Effector memory CD4-positive, alpha-beta T cell (primary cell): Measurements from ENCODE around the gene GRPEL1.

Source experiments
- DNase-seq, 3 donors: peaks; one replicate each; pipeline ENCODE4 v3.0.0-alpha.2; 2020
- H3K27ac ChIP-seq: 2 replicates; pipeline ENCODE4 v1.7.0; 2013; ENCODE audit warnings: mild to moderate bottlenecking, low read length, moderate library complexity; ENCODE audit not compliant: insufficient read depth, poor library complexity, severe bottlenecking
- H3K27me3 ChIP-seq: replicated peaks from 2 replicates; pipeline ENCODE4 v1.7.0; 2013; ENCODE audit warnings: mild to moderate bottlenecking, low read length; ENCODE audit not compliant: insufficient read depth, control insufficient read depth, poor library complexity, severe bottlenecking
- H3K36me3 ChIP-seq: 2 replicates; pipeline ENCODE4 v1.7.0; 2013; ENCODE audit warnings: mild to moderate bottlenecking, low read length, moderate library complexity; ENCODE audit not compliant: control insufficient read depth, insufficient read depth
- H3K4me1 ChIP-seq: 2 replicates; pipeline ENCODE4 v1.7.0; 2013; ENCODE audit warnings: low read length, mild to moderate bottlenecking; ENCODE audit not compliant: control insufficient read depth, insufficient read depth, poor library complexity, severe bottlenecking
- H3K4me3 ChIP-seq: 2 replicates; pipeline ENCODE4 v1.7.0; 2013; ENCODE audit warnings: low read length, low read depth, mild to moderate bottlenecking; ENCODE audit not compliant: insufficient read depth, poor library complexity, severe bottlenecking
- H3K9me3 ChIP-seq: 2 replicates; pipeline ENCODE4 v1.7.0; 2013; ENCODE audit warnings: mild to moderate bottlenecking, low read length, moderate library complexity; ENCODE audit not compliant: control insufficient read depth

The GRPEL1 gene

DNA sequence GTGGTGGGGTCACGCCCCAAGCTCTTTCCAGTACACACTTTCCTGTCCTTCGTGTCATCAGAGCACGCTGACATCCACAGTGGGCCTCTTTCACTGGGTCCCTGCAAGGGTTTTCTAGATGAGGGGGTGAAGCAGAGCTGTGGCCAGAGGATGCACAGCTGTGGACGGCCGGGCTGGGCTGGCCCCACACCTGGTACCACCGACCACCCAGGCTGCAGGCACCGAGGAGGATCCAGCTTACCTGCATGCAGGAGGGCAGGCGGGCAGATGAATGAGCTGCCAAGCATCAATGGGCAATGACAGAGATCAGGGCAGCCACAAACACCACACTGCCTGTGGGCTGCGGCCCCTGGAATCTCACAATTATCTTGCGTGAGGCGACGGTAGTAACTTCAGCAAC lies 9.5 kb upstream of the GRPEL1 start:
- Histone ChIP-seq H3K36me3 (no peaks in the 10 kb centered on the region), H3K27me3 (no peaks in the 10 kb centered on the region)
- no peak for DNase-seq

DNA sequence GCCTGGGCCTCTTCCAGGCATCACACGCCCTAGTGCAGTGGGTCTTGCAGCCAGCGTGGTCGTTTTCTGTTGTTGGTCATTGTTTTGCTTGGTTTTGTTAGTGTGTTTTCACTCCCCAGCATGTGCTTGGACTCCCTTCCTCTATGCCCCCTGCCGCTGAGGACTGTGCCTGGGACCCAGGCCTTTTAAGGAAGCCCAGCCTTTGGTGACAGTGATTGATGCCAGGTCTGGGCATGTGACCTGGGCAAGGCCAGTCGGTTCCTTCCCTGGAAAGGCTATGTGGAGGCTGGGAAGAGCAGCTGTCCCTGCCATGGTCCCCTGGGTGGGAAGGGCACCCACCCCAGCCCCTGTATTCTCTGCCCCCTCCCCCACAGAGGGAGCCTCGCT lies 8.8 kb upstream of the GRPEL1 start:
- Histone ChIP-seq H3K27ac (no peak overlapping the region), H3K36me3 (no peaks in the 10 kb centered on the region), H3K9me3 (no peaks in the 10 kb centered on the region), H3K4me3 (no peak overlapping the region), H3K4me1 (no peaks in the 10 kb centered on the region), H3K27me3 (no peaks in the 10 kb centered on the region)
- no peak for DNase-seq

More for the DNA sequence above, 9.5 kb upstream of the GRPEL1 start:
- Histone ChIP-seq H3K27ac (no peak overlapping the region), H3K4me3 (no peak overlapping the region), H3K4me1 (no peaks in the 10 kb centered on the region), H3K9me3 (no peaks in the 10 kb centered on the region)

DNA sequence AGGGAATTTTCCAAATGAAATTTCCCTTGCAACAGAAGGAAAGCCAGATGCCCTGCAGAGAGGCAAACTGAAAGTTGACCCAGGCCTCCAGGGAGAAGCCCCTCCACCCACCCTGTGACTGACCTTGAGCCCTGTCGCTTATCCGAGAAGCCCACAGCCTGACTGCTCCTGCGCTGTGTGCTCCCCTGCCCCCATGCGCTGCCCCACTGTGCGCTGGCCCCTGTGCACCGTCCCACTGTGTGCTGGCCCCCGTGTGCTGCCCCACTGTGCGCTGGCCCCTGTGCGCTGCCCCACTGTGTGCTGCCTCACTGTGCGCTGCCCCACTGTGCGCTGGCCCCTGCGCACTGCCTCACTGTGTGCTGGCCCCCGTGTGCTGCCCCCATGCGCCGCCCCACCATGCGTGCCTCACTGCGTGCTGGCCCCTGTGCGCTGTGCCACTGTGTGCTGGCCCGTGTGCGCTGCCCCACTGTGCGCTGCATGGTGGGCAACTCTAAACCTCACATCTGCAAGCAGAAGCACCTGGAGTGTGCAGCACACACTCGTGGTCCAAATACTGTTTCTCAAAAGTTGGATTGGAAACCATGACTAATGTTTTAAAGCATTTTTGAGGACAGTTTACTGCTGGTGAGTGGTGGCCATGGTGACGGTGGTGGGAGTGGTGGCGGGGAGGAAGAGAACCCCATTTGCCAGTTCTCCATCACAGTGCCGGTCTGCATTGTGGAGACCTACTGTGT lies 8.3 kb upstream of the GRPEL1 start:
- Histone ChIP-seq H3K4me1 (no peaks in the 10 kb centered on the region), H3K4me3 (no peak overlapping the region), H3K27ac (no peak overlapping the region), H3K9me3 (no peaks in the 10 kb centered on the region), H3K27me3 (no peaks in the 10 kb centered on the region), H3K36me3 (no peaks in the 10 kb centered on the region)
- no peak for DNase-seq

DNA sequence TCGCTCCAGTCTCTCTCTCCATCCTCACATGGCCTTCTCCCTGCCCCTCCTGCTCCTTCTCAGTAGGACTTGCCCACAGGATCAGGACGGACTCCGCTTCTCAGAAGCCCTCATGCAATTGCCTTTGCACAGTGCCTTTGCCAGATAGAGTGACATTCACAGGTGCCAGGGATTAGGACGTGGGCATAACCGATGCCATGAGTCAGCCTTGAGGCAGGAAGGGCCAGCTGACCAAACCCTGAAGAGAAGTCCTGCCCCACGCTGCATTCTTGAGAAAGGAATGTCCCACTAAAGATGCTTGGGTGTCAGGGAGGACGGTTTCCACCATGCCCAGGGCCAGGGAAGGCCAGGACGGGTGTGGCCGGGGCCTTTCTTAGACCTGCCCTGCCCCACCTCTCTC lies 6.6 kb upstream of the GRPEL1 start:
- Histone ChIP-seq H3K9me3 (no peaks in the 10 kb centered on the region), H3K27ac (no peak overlapping the region), H3K4me1 (no peaks in the 10 kb centered on the region), H3K36me3 (no peaks in the 10 kb centered on the region), H3K4me3 (no peak overlapping the region), H3K27me3 (no peaks in the 10 kb centered on the region)
- no peak for DNase-seq

DNA sequence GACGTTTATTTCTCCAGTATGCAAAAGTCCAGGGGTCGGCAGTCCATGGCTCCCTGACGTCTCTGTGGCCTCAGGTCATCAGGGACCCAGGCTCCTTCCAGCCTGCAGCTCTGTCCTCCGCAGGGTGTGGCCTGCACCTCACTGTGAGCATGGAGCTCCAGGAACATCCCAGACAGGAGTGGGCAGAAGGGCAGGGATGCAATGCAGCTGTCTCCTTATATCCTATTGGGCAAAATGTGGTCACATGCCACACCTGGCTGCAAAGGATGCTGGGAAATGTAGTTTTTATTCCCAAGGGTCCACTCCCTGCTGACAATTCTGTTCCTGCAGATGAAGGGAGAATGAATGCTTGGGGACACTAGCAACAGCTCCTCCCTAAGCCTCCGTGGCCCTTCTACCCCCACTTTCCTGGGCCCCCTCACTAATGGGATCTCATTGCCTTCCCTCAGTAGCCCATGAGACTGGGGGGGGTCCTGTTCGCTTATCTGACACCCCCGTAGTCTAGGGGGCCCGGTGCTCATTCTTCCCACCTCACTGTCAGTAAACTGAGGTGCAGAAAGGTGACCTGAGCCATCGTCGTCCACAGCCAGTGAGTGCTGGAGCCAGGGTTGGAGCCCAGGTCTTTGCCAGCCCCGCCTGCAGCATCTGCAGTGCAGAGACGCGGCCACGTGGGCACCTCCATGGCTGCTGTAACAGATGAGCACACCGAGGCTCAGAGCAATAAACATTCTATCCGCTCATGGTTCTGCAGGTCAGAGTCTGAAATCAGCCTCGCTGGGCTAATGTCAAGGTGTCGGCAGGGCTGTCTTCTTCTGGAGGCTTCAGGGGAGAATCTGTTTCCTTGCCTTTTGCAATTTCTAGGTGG lies 5.9 kb upstream of the GRPEL1 start:
- Histone ChIP-seq H3K27me3 (no peaks in the 10 kb centered on the region), H3K27ac (no peak overlapping the region), H3K36me3 (no peaks in the 10 kb centered on the region), H3K4me3 (no peak overlapping the region), H3K4me1 (peaks cover 4% of the 10 kb centered on the region), H3K9me3 (no peaks in the 10 kb centered on the region)
- no peak for DNase-seq

DNA sequence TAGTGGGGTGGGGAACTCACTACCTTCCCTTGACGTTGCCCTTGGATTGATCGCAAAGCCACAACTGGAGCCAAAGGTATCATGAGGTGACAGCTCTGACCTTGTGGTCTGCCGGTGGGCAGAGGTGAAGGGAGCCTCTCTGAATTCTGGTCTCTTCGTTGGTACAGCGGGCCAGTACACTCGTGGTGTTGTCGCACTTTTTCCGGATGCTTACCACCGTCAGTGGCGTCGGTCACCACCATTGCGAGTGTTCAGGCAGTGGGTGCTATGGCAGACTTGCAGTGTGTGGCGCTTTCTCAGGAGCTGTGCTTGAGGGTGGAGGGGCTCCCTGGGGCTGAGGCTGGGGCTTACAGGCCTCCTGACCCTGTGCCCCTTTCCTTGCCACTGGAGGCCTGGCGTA lies 5.2 kb upstream of the GRPEL1 start:
- peaks cover 8% of the 10 kb centered on the region for H3K4me1 ChIP-seq
- no peak for DNase-seq
- H3K4me3 ChIP-seq = no peak overlapping the region

DNA sequence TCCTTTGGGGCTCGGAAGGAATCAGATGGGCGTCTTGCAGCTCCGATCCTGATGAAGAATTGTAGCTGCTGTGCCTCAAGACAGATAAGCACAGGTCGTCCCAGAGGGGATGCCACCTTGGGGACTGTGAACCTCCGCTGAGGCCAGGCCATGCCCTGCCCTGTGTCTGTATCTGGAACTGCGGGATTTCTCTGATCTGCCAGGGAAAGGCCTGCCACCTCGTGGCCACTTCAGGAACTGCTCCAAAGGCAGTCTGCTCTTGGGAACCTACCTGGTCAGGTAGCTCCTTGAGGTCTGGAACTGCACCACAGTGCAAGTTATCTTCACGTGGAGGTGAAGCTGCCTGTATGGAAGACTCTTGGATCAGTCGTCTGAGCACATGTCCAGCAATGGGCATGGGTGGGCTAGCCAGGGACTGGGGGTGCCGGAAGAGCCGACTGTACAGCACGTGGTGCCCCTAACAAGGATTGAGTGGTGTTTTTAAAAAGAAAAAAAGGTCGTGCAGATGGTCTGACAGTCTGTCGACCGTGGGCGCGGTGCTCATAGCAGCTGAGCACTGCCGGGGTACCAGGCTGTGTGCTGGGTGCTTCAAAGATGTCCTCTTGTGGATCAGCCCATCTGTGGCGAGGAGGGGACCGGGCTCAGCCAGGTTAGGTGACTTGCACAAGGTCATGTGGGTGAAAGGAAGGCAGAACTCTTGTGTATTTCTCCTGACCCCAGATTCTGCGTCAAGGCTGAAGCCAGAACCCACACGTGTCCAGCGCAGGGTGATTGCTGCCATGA lies 3.1 kb upstream of the GRPEL1 start:
- Histone ChIP-seq H3K4me3 (no peak overlapping the region), H3K9me3 (no peaks in the 10 kb centered on the region), H3K36me3 (no peaks in the 10 kb centered on the region), H3K27ac (no peak overlapping the region), H3K27me3 (no peaks in the 10 kb centered on the region), H3K4me1 (peaks cover 23% of the 10 kb centered on the region)
- peak; percentile 70 to 80 (median 74) for DNase-seq

More for the DNA sequence above, 5.2 kb upstream of the GRPEL1 start:
- Histone ChIP-seq H3K27me3 (no peaks in the 10 kb centered on the region), H3K9me3 (no peaks in the 10 kb centered on the region), H3K27ac (no peak overlapping the region), H3K36me3 (no peaks in the 10 kb centered on the region)

DNA sequence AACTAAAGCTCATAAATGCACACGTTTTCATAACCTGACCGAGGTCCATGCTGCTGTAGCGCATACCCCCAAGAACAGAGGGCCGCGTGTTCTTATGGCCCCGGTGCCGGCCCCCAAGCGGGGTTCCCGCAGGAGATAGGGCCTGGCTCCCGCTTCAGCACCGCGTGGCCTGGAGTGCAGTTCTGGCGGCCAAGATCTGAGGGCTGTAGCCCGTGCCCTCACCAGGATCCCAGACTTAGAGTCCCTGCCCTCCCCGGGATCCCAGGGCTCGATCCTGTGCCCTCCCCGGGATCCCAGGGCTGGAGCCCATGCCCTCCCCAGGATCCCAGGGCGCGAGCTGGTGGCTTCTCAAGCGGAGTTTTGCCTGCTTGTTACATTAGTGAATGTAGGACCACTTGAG lies 1.0 kb upstream of the GRPEL1 start:
- DNase-seq = no peak
- Histone ChIP-seq H3K27me3 (no peaks in the 10 kb centered on the region), H3K27ac (peak overlapping the region; percentile 80), H3K4me3 (peak overlapping the region; percentile 97), H3K9me3 (no peaks in the 10 kb centered on the region), H3K4me1 (peaks cover 25% of the 10 kb centered on the region), H3K36me3 (peaks cover 6% of the 10 kb centered on the region)

DNA sequence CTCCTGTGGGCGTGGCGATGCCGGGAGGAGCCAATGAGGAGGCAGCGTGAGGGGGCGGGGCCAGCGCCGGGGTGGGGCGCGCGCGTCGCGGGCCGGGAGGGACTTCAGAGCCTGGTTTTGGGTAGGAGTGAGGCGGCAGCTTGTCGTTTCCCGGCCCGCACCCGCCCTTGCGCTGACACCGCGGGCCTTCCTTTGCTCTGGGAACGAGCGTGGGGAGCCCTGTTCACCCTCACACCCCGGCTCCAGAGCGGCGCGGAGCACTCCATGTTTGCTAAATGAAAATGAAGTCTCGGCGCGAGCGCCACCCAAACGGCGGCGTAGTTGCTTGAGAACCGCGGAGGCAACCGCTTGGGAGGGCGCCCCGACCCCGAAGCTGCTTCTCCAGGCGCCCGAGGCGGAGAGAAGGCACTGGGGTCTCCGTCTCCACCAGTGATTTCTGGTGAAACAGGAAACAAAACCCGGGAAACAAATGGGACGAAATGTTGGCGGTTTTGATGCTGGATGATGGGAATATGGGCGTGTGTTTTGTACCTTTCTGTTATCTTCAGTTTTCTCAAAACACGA lies 497 bp upstream of the GRPEL1 start:
- peaks cover 25% of the 10 kb centered on the region for H3K4me1 ChIP-seq
- peaks cover 11% of the 10 kb centered on the region for H3K36me3 ChIP-seq
- H3K27me3 ChIP-seq = no peaks in the 10 kb centered on the region
- H3K9me3 ChIP-seq = no peaks in the 10 kb centered on the region
- H3K27ac ChIP-seq = peak overlapping the region; percentile 80
- no peak for DNase-seq
- peak overlapping the region; percentile 97 for H3K4me3 ChIP-seq
